H1 (cell line): ENCODE results near the gene ENOPH1. TPM values are rescaled to one million over a fixed set of nuclear protein-coding genes. Genes with fewer than 3 reads are reported as not detected.

ENCODE experiments used
- CTCF ChIA-PET: fragments of 300-600 bp; sonication (Branson Sonifier 250); formaldehyde crosslinking; loops from one replicate; lab custom pipeline; 2021; ENCODE audit not compliant: partially characterized antibody; lab: Charles Lee
- POLR2A ChIA-PET: fragments of 300-600 bp; sonication (Branson Sonifier 250); formaldehyde crosslinking; loops from one replicate; lab custom pipeline; 2021; ENCODE audit warnings: inconsistent platforms; ENCODE audit not compliant: partially characterized antibody; lab: Charles Lee
- DNase-seq, 2 experiments: peaks; one replicate each; pipeline versions ENCODE4 v3.0.0 to v3.0.0-alpha.2; 2010 to 2022; ENCODE audit warnings: low spot score in 2 of 2, low read depth in 1 of 2, mixed read lengths in 1 of 2
- FAIRE-seq: peaks from 2 replicates; lab custom pipeline; 2011; peaks lifted over from hg19 to GRCh38; lab: Jason Lieb, UNC
- H2AFZ ChIP-seq: 2 replicates; pipeline ENCODE4 v1.8.1; 2012; ENCODE audit warnings: low read length, inconsistent platforms
- H2AK5ac ChIP-seq: 2 replicates; pipeline ENCODE4 v1.6.1; 2013; ENCODE audit warnings: low read depth, low read length
- H2BK120ac ChIP-seq: replicated peaks from 2 replicates; pipeline ENCODE3; 2013; ENCODE audit warnings: low read depth, low read length, inconsistent platforms
- H2BK12ac ChIP-seq: 2 replicates; pipeline ENCODE4 v1.6.1; 2013; ENCODE audit warnings: low read depth, low read length
- H2BK15ac ChIP-seq: 2 replicates; pipeline ENCODE4 v1.6.1; 2013; ENCODE audit warnings: low read length
- H2BK20ac ChIP-seq: 2 replicates; pipeline ENCODE4 v1.6.1; 2013; ENCODE audit warnings: low read length
- H2BK5ac ChIP-seq: 2 replicates; pipeline ENCODE4 v1.6.1; 2013; ENCODE audit warnings: low read depth, low read length
- H3K14ac ChIP-seq: 2 replicates; pipeline ENCODE4 v1.6.1; 2013; ENCODE audit warnings: inconsistent platforms; ENCODE audit not compliant: insufficient read length
- H3K18ac ChIP-seq: 2 replicates; pipeline ENCODE4 v1.6.1; 2013; ENCODE audit warnings: low read length; ENCODE audit errors: extremely low read depth
- H3K23ac ChIP-seq: 2 replicates; pipeline ENCODE4 v1.6.1; 2013; ENCODE audit warnings: inconsistent platforms; ENCODE audit not compliant: insufficient read length
- H3K23me2 ChIP-seq: 2 replicates; pipeline ENCODE4 v1.6.1; 2013; ENCODE audit warnings: low read depth, low read length
- H3K27ac ChIP-seq: 2 replicates; pipeline ENCODE4 v1.6.1; 2011; ENCODE audit warnings: low read depth, low read length, inconsistent platforms
- H3K27me3 ChIP-seq, 4 experiments: replicated peaks in 1 of 4; 1 replicate in 1 of 4; 2 replicates in 3 of 4; pipeline versions ENCODE4 v1.6.1 to v1.8.1; 2011 to 2013; ENCODE audit warnings: low read length in 3 of 4, mild to moderate bottlenecking in 3 of 4, inconsistent platforms in 2 of 4, mixed read lengths in 2 of 4, moderate library complexity in 1 of 4; ENCODE audit not compliant: control insufficient read depth in 3 of 4, insufficient read depth in 3 of 4; ENCODE audit errors: extremely low read depth in 1 of 4
- H3K36me3 ChIP-seq, 4 experiments: 2 replicates each; pipeline versions ENCODE4 v1.6.1 to v1.8.1; 2011 to 2013; ENCODE audit warnings: mild to moderate bottlenecking in 4 of 4, low read length in 3 of 4, moderate library complexity in 2 of 4, control low read depth in 1 of 4, inconsistent platforms in 1 of 4; ENCODE audit not compliant: insufficient read depth in 4 of 4, control insufficient read depth in 2 of 4
- H3K4ac ChIP-seq: replicated peaks from 2 replicates; pipeline ENCODE3; 2013; ENCODE audit warnings: low read length, low read depth, mixed read lengths, inconsistent platforms; ENCODE audit not compliant: insufficient read length
- H3K4me1 ChIP-seq, 4 experiments: replicated peaks in 1 of 4; 1 replicate in 1 of 4; 2 replicates in 3 of 4; pipeline versions ENCODE4 v1.6.1 to v1.8.1; 2011 to 2013; ENCODE audit warnings: low read length in 3 of 4, inconsistent platforms in 2 of 4, mixed read lengths in 1 of 4; ENCODE audit not compliant: insufficient read depth in 4 of 4, control insufficient read depth in 3 of 4
- H3K4me2 ChIP-seq, 2 experiments: 2 replicates each; pipeline versions ENCODE4 v1.6.1 to v1.8.1; 2011 to 2013; ENCODE audit warnings: low read depth in 2 of 2, low read length in 2 of 2, control low read depth in 1 of 2, inconsistent platforms in 1 of 2, mild to moderate bottlenecking in 1 of 2; ENCODE audit not compliant: insufficient read depth in 1 of 2
- H3K4me3 ChIP-seq, 4 experiments: fragments of 200-600, 300-600 bp in 1 of 4; sonication (generic), shearing (Covaris generic), sonication (Bioruptor Twin) in 1 of 4; 2 replicates each; pipeline versions ENCODE4 v1.5.1 to v1.8.1; 2011 to 2016; ENCODE audit warnings: low read length in 4 of 4, low read depth in 3 of 4, control low read depth in 2 of 4, inconsistent platforms in 2 of 4, mild to moderate bottlenecking in 2 of 4, mixed read lengths in 1 of 4, moderate library complexity in 1 of 4; ENCODE audit not compliant: insufficient read depth in 2 of 4; ENCODE audit errors: extremely low read depth in 1 of 4
- H3K56ac ChIP-seq: replicated peaks from 2 replicates; pipeline ENCODE3; 2013; ENCODE audit warnings: low read depth, mild to moderate bottlenecking, mixed read lengths, low read length, inconsistent platforms; ENCODE audit not compliant: insufficient read length
- H3K79me1 ChIP-seq: 2 replicates; pipeline ENCODE4 v1.6.1; 2013; ENCODE audit warnings: low read depth, low read length, control low read depth
- H3K79me2 ChIP-seq, 2 experiments: 2 replicates each; pipeline versions ENCODE4 v1.6.1 to v1.8.1; 2012 to 2013; ENCODE audit warnings: low read length in 2 of 2, mild to moderate bottlenecking in 2 of 2, inconsistent platforms in 1 of 2; ENCODE audit not compliant: insufficient read depth in 2 of 2, control insufficient read depth in 1 of 2
- H3K9ac ChIP-seq, 4 experiments: replicated peaks in 1 of 4; 1 replicate in 1 of 4; 2 replicates in 3 of 4; pipeline versions ENCODE4 v1.6.1 to v1.8.1; 2011 to 2013; ENCODE audit warnings: low read depth in 3 of 4, low read length in 3 of 4, control low read depth in 2 of 4, mild to moderate bottlenecking in 2 of 4, moderate library complexity in 2 of 4, inconsistent platforms in 1 of 4; ENCODE audit errors: extremely low read depth in 1 of 4
- H3K9me3 ChIP-seq, 2 experiments: 2 replicates each; pipeline versions ENCODE4 v1.6.1 to v1.8.1; 2012 to 2013; ENCODE audit warnings: mild to moderate bottlenecking in 2 of 2, moderate library complexity in 2 of 2, control low read depth in 1 of 2, inconsistent platforms in 1 of 2, low read depth in 1 of 2, low read length in 1 of 2, mixed read lengths in 1 of 2; ENCODE audit not compliant: insufficient read depth in 2 of 2
- H4K20me1 ChIP-seq, 2 experiments: replicated peaks in 1 of 2; 2 replicates each; pipeline versions ENCODE3 to v1.8.1; 2011 to 2013; ENCODE audit warnings: inconsistent platforms in 2 of 2, low read length in 2 of 2, mild to moderate bottlenecking in 1 of 2; ENCODE audit not compliant: insufficient read depth in 2 of 2, control insufficient read depth in 1 of 2
- H4K5ac ChIP-seq: 2 replicates; pipeline ENCODE4 v1.6.1; 2013; ENCODE audit warnings: low read length, low read depth, mixed read lengths, inconsistent platforms; ENCODE audit not compliant: insufficient read length
- H4K8ac ChIP-seq: 2 replicates; pipeline ENCODE4 v1.8.0; 2013; ENCODE audit warnings: mild to moderate bottlenecking, moderate library complexity, low read length, inconsistent platforms; ENCODE audit not compliant: insufficient read depth; ENCODE audit errors: extremely low read depth
- H4K91ac ChIP-seq: replicated peaks from 2 replicates; pipeline ENCODE3; 2013; ENCODE audit warnings: low read length, mixed read lengths, inconsistent platforms; ENCODE audit not compliant: insufficient read length
- CEBPB ChIP-seq: IDR thresholded peaks from 2 replicates; pipeline ENCODE4 v1.6.1; 2012; ENCODE audit warnings: low read depth, low read length
- KDM5A ChIP-seq: fragments of 200-600 bp; IDR thresholded peaks from 2 replicates; pipeline ENCODE4 v1.7.1; 2012; ENCODE audit warnings: mild to moderate bottlenecking, low read length, inconsistent platforms, mixed read lengths
- PHF8 ChIP-seq: fragments of 200-600 bp; sonication (generic); conservative IDR thresholded peaks from 2 replicates; pipeline ENCODE4 v1.7.1; 2012; ENCODE audit warnings: low read depth, mild to moderate bottlenecking, inconsistent platforms, low read length, moderate library complexity
- POLR2A ChIP-seq, 2 experiments: IDR thresholded peaks; 1 replicate in 1 of 2; 2 replicates in 1 of 2; pipeline ENCODE4 v1.6.1; 2011; ENCODE audit warnings: low read depth in 2 of 2, low read length in 2 of 2, mild to moderate bottlenecking in 2 of 2; ENCODE audit errors: control extremely low read depth in 1 of 2
- POLR2AphosphoS5 ChIP-seq: IDR thresholded peaks from 2 replicates; pipeline ENCODE4 v1.6.1; 2011; ENCODE audit warnings: low read depth, low read length
- SP1 ChIP-seq: IDR thresholded peaks from 2 replicates; pipeline ENCODE4 v1.6.1; 2011; ENCODE audit warnings: low read depth, low read length
- WGBS, 2 experiments: shearing (Covaris generic) in 1 of 2; methylation state at CpG; one replicate each; pipeline versions ENCODE4 v1.1.6 to v1.1.7; 2013 to 2015; ENCODE audit warnings: low lambda C conversion rate in 2 of 2, mixed read lengths in 2 of 2, inconsistent platforms in 1 of 2, low coverage in 1 of 2, missing lambda C conversion rate in 1 of 2; ENCODE audit not compliant: insufficient replicate concordance in 2 of 2, insufficient coverage in 1 of 2, insufficient read length in 1 of 2; ENCODE audit errors: extremely low coverage in 1 of 2, missing lambda C conversion rate in 1 of 2; 5-methylcytosine and 5-hydroxymethylcytosine counted together
- polyA plus RNA-seq, 7 experiments: library from polyadenylated mRNA; depleted of rRNA in 3 of 7; stranded (reverse) in 5 of 7; unstranded in 2 of 7; fragments of >200 nt in 5 of 7; fragments of 200-250 nt in 2 of 7; gene quantifications; 1 replicate in 5 of 7; 2 replicates in 1 of 7; 4 replicates in 1 of 7; pipeline versions ENCODE4 v1.2.1 to v1.2.3, GENCODE V29; 2011 to 2013; ENCODE audit warnings: missing spikeins in 2 of 7, mixed read lengths in 2 of 7
- total RNA-seq: library from RNA; stranded (reverse); fragmentation: NEBNext Ultra II Directional; extraction: Animal tissue kit (Norgen Biotek cat#: 25700); gene quantifications from 2 replicates; pipeline ENCODE4 v1.2.1, GENCODE V29; 2021

Gene ENOPH1
- total and polyA plus RNA-seq, 2 of the 8 experiments (the other 6 are each of a cell fraction or from before 2014, with no cell fraction given): 25.1 to 89.3 TPM

DNA sequence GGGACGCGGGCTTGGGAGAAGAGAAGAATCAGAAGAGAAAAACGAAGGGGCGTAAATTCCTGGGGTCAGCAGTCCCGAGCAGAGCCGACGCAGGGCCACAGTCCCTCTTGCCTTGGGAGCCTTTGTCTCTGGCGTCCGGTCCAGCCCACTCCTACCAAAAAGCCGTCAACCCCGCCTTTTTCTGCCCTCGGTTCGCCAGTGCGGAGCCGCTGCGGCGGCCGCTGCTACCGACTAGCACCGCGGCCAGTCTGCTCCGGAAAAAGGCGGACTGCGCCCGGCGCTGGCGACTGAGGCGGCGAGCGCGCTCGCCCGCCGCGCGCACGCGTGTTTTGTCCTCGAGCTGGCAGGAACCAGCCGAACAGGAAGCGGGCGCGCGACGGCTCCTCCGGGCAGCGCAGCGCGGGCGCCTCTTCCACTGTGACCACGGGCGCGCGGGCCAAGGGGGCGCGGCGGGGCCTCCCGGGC is 630 bp upstream of the ENOPH1 start:
- no peak overlapping the region for H3K23ac ChIP-seq
- peak overlapping the region; percentile 49 for H4K91ac ChIP-seq
- peak overlapping the region; percentile 4 for H3K4ac ChIP-seq
- no peak for FAIRE-seq
- no peaks in the 10 kb centered on the region for H3K9me3 ChIP-seq
- peak overlapping the region; percentile 11; the same call in 1 of the 2 replicates for H2AK5ac ChIP-seq
- TF ChIP-seq KDM5A (no peak), PHF8 (peak; percentile 42; the same call in 1 of the 2 replicates), POLR2AphosphoS5 (peak; percentile 36; the same call in 1 of the 2 replicates), CEBPB (no peak), POLR2A (IDR thresholded peaks at IDR 0.05; ENCODE audit: control extremely low read depth in 1 of 2, low read depth in 2 of 2, low read length in 2 of 2) (peak in 1 of 2 experiments; percentile 81; a peak in 1 of 3 replicates), SP1 (no peak)
- H3K56ac ChIP-seq: peak overlapping the region; percentile 7
- H4K5ac ChIP-seq: peak overlapping the region; percentile 86
- H2BK5ac ChIP-seq: peak overlapping the region; percentile 99
- peaks cover 34 to 41% of the 10 kb centered on the region in 2 experiments for H4K20me1 ChIP-seq
- no peaks in the 10 kb centered on the region for H3K79me1 ChIP-seq
- H2BK120ac ChIP-seq: no peak overlapping the region
- CTCF ChIA-PET: interaction anchor here (0.6 to 2.5 kb wide), 8 partner anchors 9 to 77 kb away, joined by 3 to 9 read pairs (median 4); no protein-coding TSS in a partner anchor
- no peak overlapping the region for H2BK12ac ChIP-seq
- peaks cover 3% of the 10 kb centered on the region for H3K23me2 ChIP-seq
- peak overlapping the region; percentile 99 for H3K27ac ChIP-seq
- H3K4me3 ChIP-seq: peak overlapping the region; percentile 94 to 97 (median 94)
- H3K4me2 ChIP-seq: peak overlapping the region; percentile 78 to 84
- peak overlapping the region; percentile 98 for H3K18ac ChIP-seq
- H3K14ac ChIP-seq: no peak overlapping the region
- H3K27me3 ChIP-seq: no peaks in the 10 kb centered on the region
- 1% methylated on average over 50 of the region's 58 CpGs; no CpG with 5 or more reads in 1 of the 2 experiments for WGBS, 2 experiments
- no peak for DNase-seq
- POLR2A ChIA-PET: interaction anchor here (0.7 to 7.3 kb wide), 48 partner anchors 10 to 473 kb away, joined by 3 to 126 read pairs (median 4); partner anchors contain the start of genes HNRNPD and TMEM150C
- H2AFZ ChIP-seq: no peak overlapping the region
- no peak overlapping the region for H2BK15ac ChIP-seq
- peaks cover 17 to 38% (median 34%) of the 10 kb centered on the region in 4 experiments for H3K36me3 ChIP-seq
- H3K4me1 ChIP-seq: peaks cover 0 to 4% (median 2%) of the 10 kb centered on the region in 4 experiments; a peak in 3 of 7 replicates
- no peak overlapping the region for H2BK20ac ChIP-seq
- H4K8ac ChIP-seq: peak overlapping the region; percentile 99
- H3K79me2 ChIP-seq: peaks cover 65 to 92% of the 10 kb centered on the region in 2 experiments
- peak overlapping the region; percentile 89 to 100 (median 100) for H3K9ac ChIP-seq
